IMR-90 (cell line): Measurements from ENCODE around the gene FRMD3. TPM values are rescaled to one million over a fixed set of nuclear protein-coding genes. Genes with fewer than 3 reads are reported as not detected.

Experiments used
- ATAC-seq: fragments of 200-7000 bp; cut with Tn5 transposase; 2 replicates; pipeline ENCODE4 v1.9.1; 2020; ENCODE audit warnings: low read depth, mild to moderate bottlenecking, moderate library complexity
- BruUV-seq: library from RNA; stranded (reverse); fragments of 400-500 nt; replicated peaks from 2 replicates; lab custom pipeline; 2021; lab: Mats Ljungman, UMichigan
- CTCF ChIA-PET: fragments of 300-600 bp; formaldehyde crosslinking; extraction: SDS; loops from one replicate; lab custom pipeline; 2021; ENCODE audit warnings: antibody characterized with exemption; lab: Yijun Ruan, JAX
- POLR2A ChIA-PET: fragments of 300-600 bp; sonication (Branson Sonifier 250); formaldehyde crosslinking; loops from one replicate; lab custom pipeline; 2022; ENCODE audit warnings: antibody characterized with exemption; ENCODE audit not compliant: unreplicated experiment; lab: Charles Lee
- DNase-seq: peaks from one replicate; pipeline ENCODE4 v3.0.0; 2013
- H2AFZ ChIP-seq: replicated peaks from 2 replicates; pipeline ENCODE3; 2013; ENCODE audit warnings: low read length, mild to moderate bottlenecking; ENCODE audit not compliant: poor library complexity
- H2AK5ac ChIP-seq: 2 replicates; pipeline ENCODE4 v1.6.1; 2013; ENCODE audit warnings: low read depth, low read length, inconsistent platforms
- H2AK9ac ChIP-seq: replicated peaks from 2 replicates; pipeline ENCODE3; 2013; ENCODE audit warnings: mild to moderate bottlenecking, low read depth, low read length, moderate library complexity; ENCODE audit not compliant: poor library complexity
- H2BK120ac ChIP-seq: 2 replicates; pipeline ENCODE4 v1.6.1; 2013; ENCODE audit warnings: low read depth, low read length, inconsistent platforms
- H2BK15ac ChIP-seq: 3 replicates; pipeline ENCODE4 v1.6.1; 2013; ENCODE audit warnings: low read depth, low read length, inconsistent platforms
- H2BK20ac ChIP-seq: 2 replicates; pipeline ENCODE4 v1.6.1; 2013; ENCODE audit warnings: low read depth, mild to moderate bottlenecking, inconsistent platforms, low read length, moderate library complexity
- H2BK5ac ChIP-seq: 2 replicates; pipeline ENCODE4 v1.6.1; 2013; ENCODE audit warnings: mild to moderate bottlenecking, low read depth, low read length, inconsistent platforms; ENCODE audit not compliant: poor library complexity, severe bottlenecking
- H3K14ac ChIP-seq: replicated peaks from 2 replicates; pipeline ENCODE4 v1.6.1; 2013; ENCODE audit warnings: low read depth, low read length, inconsistent platforms
- H3K18ac ChIP-seq: 2 replicates; pipeline ENCODE4 v1.6.1; 2013; ENCODE audit warnings: low read depth, low read length, control low read depth
- H3K23ac ChIP-seq: 2 replicates; pipeline ENCODE4 v1.6.1; 2013; ENCODE audit warnings: low read depth, low read length, inconsistent platforms
- H3K27ac ChIP-seq: 2 replicates; pipeline ENCODE4 v1.5.1; 2013; ENCODE audit warnings: mild to moderate bottlenecking, control low read depth, low read length; ENCODE audit not compliant: insufficient read depth
- H3K27me3 ChIP-seq: 2 replicates; pipeline ENCODE4 v1.6.1; 2013; ENCODE audit warnings: low read length; ENCODE audit not compliant: control insufficient read depth, insufficient read depth
- H3K36me3 ChIP-seq: 2 replicates; pipeline ENCODE4 v1.6.1; 2013; ENCODE audit warnings: low read length, mixed read lengths; ENCODE audit not compliant: control insufficient read depth, insufficient read depth
- H3K4ac ChIP-seq: 2 replicates; pipeline ENCODE4 v1.6.1; 2013; ENCODE audit warnings: low read depth, low read length, inconsistent platforms
- H3K4me1 ChIP-seq: 2 replicates; pipeline ENCODE4 v1.6.1; 2013; ENCODE audit warnings: low read length, mixed read lengths; ENCODE audit not compliant: control insufficient read depth, insufficient read depth
- H3K4me2 ChIP-seq: 2 replicates; pipeline ENCODE4 v1.6.1; 2013; ENCODE audit warnings: low read depth, mild to moderate bottlenecking, control low read depth, low read length, moderate library complexity
- H3K4me3 ChIP-seq: 2 replicates; pipeline ENCODE4 v1.5.1; 2013; ENCODE audit warnings: low read depth, mild to moderate bottlenecking, control low read depth, low read length, moderate library complexity; ENCODE audit not compliant: insufficient read depth
- H3K56ac ChIP-seq: 2 replicates; pipeline ENCODE4 v1.6.1; 2013; ENCODE audit warnings: low read length, inconsistent platforms; ENCODE audit not compliant: insufficient read depth; ENCODE audit errors: extremely low read depth
- H3K79me1 ChIP-seq, 2 experiments: 2 replicates each; pipeline ENCODE4 v1.6.1; 2013; ENCODE audit warnings: low read length in 2 of 2, inconsistent platforms in 1 of 2, low read depth in 1 of 2
- H3K9ac ChIP-seq: 2 replicates; pipeline ENCODE4 v1.6.1; 2013; ENCODE audit warnings: low read depth, low read length, control low read depth
- H3K9me1 ChIP-seq: 2 replicates; pipeline ENCODE4 v1.6.1; 2013; ENCODE audit warnings: low read length, inconsistent platforms; ENCODE audit not compliant: insufficient read depth
- H3K9me3 ChIP-seq: 2 replicates; pipeline ENCODE4 v1.6.1; 2013; ENCODE audit warnings: low read length; ENCODE audit not compliant: control insufficient read depth, insufficient read depth
- H4K20me1 ChIP-seq: 2 replicates; pipeline ENCODE4 v1.6.1; 2013; ENCODE audit warnings: low read length, inconsistent platforms; ENCODE audit not compliant: insufficient read depth
- H4K5ac ChIP-seq: 2 replicates; pipeline ENCODE4 v1.6.1; 2013; ENCODE audit warnings: mild to moderate bottlenecking, low read depth, low read length, control low read depth
- H4K8ac ChIP-seq, 2 experiments: 2 replicates each; pipeline ENCODE4 v1.6.1; 2013; ENCODE audit warnings: low read depth in 2 of 2, low read length in 2 of 2, control low read depth in 1 of 2, inconsistent platforms in 1 of 2
- H4K91ac ChIP-seq: 2 replicates; pipeline ENCODE4 v1.6.1; 2013; ENCODE audit warnings: low read depth, low read length, inconsistent platforms; ENCODE audit not compliant: insufficient read depth
- NFE2L2 ChIP-seq: fragments of 150-350 bp; IDR thresholded peaks from 2 replicates; pipeline ENCODE4 v1.6.1; 2016; ENCODE audit warnings: low read depth, mild to moderate bottlenecking, low read length
- RAD21 ChIP-seq: IDR thresholded peaks from 2 replicates; pipeline ENCODE4 v1.6.1; 2012; ENCODE audit warnings: low read length, improper control_type of control experiment
- WGBS, 2 experiments: methylation state at CpG; one replicate each; pipeline versions ENCODE4 v1.1.5 to v1.1.7; 2013; ENCODE audit warnings: missing lambda C conversion rate in 2 of 2; ENCODE audit not compliant: insufficient read length in 1 of 2; ENCODE audit errors: extremely low coverage in 2 of 2; 5-methylcytosine and 5-hydroxymethylcytosine counted together
- dilution Hi-C: fragments of 300-500 bp; cut with HindIII; formaldehyde crosslinking; loops from one replicate; pipeline ENCODE4 v1.14.3; 2018; ENCODE audit warnings: low sequenced_read_pairs; ENCODE audit not compliant: unreplicated experiment
- in situ Hi-C: fragments of 300-500 bp; cut with MboI; formaldehyde crosslinking; loops from 3 replicates; pipeline ENCODE4 v1.14.3; 2019; ENCODE audit warnings: low sequenced_read_pairs, inconsistent platforms, mixed read lengths
- intact Hi-C: fragments of 100-400 bp; cut with micrococcal nuclease; formaldehyde crosslinking; loops from 2 replicates; pipeline ENCODE4 v1.10.0; 2022
- polyA plus RNA-seq, 3 experiments: library from polyadenylated mRNA; depleted of rRNA; stranded (reverse); fragments of >200 nt; gene quantifications; 2 replicates each; pipeline ENCODE4 v1.2.3, GENCODE V29; 2012; ENCODE audit warnings: low replicate concordance in 1 of 3
- total RNA-seq: library from RNA; depleted of rRNA; stranded (reverse); fragments of >200 nt; gene quantifications from 2 replicates; pipeline ENCODE4 v1.2.3, GENCODE V29; 2012

Gene FRMD3
- total and polyA plus RNA-seq, 2 of the 4 experiments (the other 2 are of a cell fraction) = 0.02 to 0.18 TPM

DNA sequence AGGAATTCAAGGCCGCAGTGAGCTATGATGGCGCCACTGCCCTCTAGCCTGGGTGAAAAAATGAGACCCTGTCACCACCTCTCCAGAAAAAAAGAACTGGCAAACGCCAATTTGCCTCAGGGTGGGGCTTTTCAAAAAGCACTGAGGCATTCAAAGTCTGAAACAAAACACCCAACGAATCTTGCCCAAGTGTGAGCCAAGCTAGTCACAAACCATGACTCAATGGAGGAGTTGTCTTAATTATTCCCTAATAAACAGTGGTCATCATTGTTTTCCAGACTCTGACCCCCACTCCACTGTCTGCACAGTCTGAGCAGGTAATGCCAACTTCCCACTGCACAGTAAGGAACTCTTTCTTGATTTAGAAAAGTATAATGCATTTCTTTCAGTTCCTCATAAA lies 16.8 kb downstream of the FRMD3 start:
- Histone ChIP-seq H3K56ac (no peak overlapping the region), H3K18ac (no peak overlapping the region), H3K9ac (no peak overlapping the region), H3K4me1 (no peaks in the 10 kb centered on the region), H3K23ac (no peak overlapping the region), H3K4me3 (no peak overlapping the region), H2BK120ac (no peak overlapping the region), H2BK15ac (no peak overlapping the region), H4K91ac (no peak overlapping the region), H2BK20ac (no peak overlapping the region), H4K20me1 (no peaks in the 10 kb centered on the region), H3K9me3 (no peaks in the 10 kb centered on the region), H2AFZ (no peak overlapping the region), H2AK9ac (no peak overlapping the region), H2BK5ac (no peak overlapping the region), H3K79me1 (no peaks in the 10 kb centered on the region), H3K9me1 (no peaks in the 10 kb centered on the region), H4K8ac (no peak overlapping the region), H3K14ac (no peak overlapping the region), H3K27me3 (no peaks in the 10 kb centered on the region), H3K36me3 (no peaks in the 10 kb centered on the region), H3K27ac (no peak overlapping the region), H2AK5ac (no peak overlapping the region), H3K4me2 (no peak overlapping the region), H3K4ac (no peak overlapping the region), H4K5ac (no peak overlapping the region)
- no CpG with 5 or more reads among the region's 4 CpGs for WGBS, 2 experiments
- TF ChIP-seq NFE2L2 (no peak), RAD21 (no peak)
- DNase-seq (no peak), ATAC-seq (no peak)
- intact Hi-C loops (no loop called here), in situ Hi-C loops (no loop called here), dilution Hi-C loops (no loop called here)
- ChIA-PET POLR2A (no interaction called here), CTCF (interaction anchor here (0.6 kb wide), 1 partner anchor 1040 kb away, joined by 4 read pairs; no protein-coding TSS in a partner anchor)
- BruUV-seq = no TSS peak
